Measurements from ENCODE around the gene PLA2G4B. TPM values are rescaled to one million over a fixed set of nuclear protein-coding genes. Genes with fewer than 3 reads are reported as not detected.

The PLA2G4B gene
- total and polyA plus RNA-seq, 10 of the 15 experiments (the other 5 are each of a cell fraction or from before 2014, with no cell fraction given) = 0.22 to 6.6 (median 2.9) TPM

GRCh38 chr15:41871175-41871905, 32.7 kb downstream of the PLA2G4B start:
- ChIA-PET CTCF (no interaction called here), RAD21 (ENCODE audit: unreplicated experiment) (no interaction called here), SMC1A (ENCODE audit: uncharacterized antibody, unreplicated experiment) (no interaction called here), POLR2A (no interaction called here)
- H3K9ac ChIP-seq (ENCODE audit: control insufficient read depth, insufficient read depth, low read length) = no peak overlapping the region
- H3K4me3 ChIP-seq = no peak overlapping the region
- no peak for FAIRE-seq
- ATAC-seq = no peak
- intact Hi-C loops (cut with micrococcal nuclease; ENCODE audit: unreplicated experiment) (no loop called here), in situ Hi-C loops (cut with MboI) (no loop called here)
- H4K20me1 ChIP-seq (ENCODE audit: control insufficient read depth, insufficient read depth) = no peaks in the 10 kb centered on the region
- no peak overlapping the region for H3K27ac ChIP-seq (ENCODE audit: control insufficient read depth, insufficient read depth)
- no TSS peak for BruUV-seq (replicated peaks)
- no peaks in the 10 kb centered on the region for H3K36me3 ChIP-seq (ENCODE audit: control insufficient read depth in 2 of 2, insufficient read depth in 2 of 2, low read length in 1 of 2)
- no peaks in the 10 kb centered on the region for H3K79me2 ChIP-seq (ENCODE audit: control insufficient read depth, insufficient read depth, low read length)
- no peaks in the 10 kb centered on the region; a peak in 2 of 4 replicates for H3K27me3 ChIP-seq (replicated peaks in 1 of 2; ENCODE audit: control insufficient read depth in 2 of 2, insufficient read depth in 2 of 2, low read length in 1 of 2)
- H2AFZ ChIP-seq (ENCODE audit: control insufficient read depth, low read depth, low read length) = no peak overlapping the region
- H3K4me2 ChIP-seq (ENCODE audit: control insufficient read depth, insufficient read depth) = no peak overlapping the region
- no peaks in the 10 kb centered on the region for H3K4me1 ChIP-seq (ENCODE audit: control insufficient read depth, insufficient read depth, low read length)
- 47% methylated on average over 19 of the region's 19 CpGs for WGBS (ENCODE audit: insufficient coverage, insufficient replicate concordance, low lambda C conversion rate, missing lambda C conversion rate)
- DNase-seq (ENCODE audit: low read depth, low spot score) = no peak
- TF ChIP-seq SP1 (IDR thresholded peaks at IDR 0.05; ENCODE audit: low read depth, low read length) (no peak), EP300 (IDR thresholded peaks at IDR 0.05; ENCODE audit: borderline replicate concordance in 1 of 2, control insufficient read depth in 1 of 2, low read depth in 2 of 2, low read length in 2 of 2) (no peak), GATAD2B (conservative IDR thresholded peaks at IDR 0.05; ENCODE audit: low read depth) (no peak)
- no peaks in the 10 kb centered on the region for H3K9me3 ChIP-seq (replicated peaks; ENCODE audit: control insufficient read depth, insufficient read depth, low read length)

- ChIA-PET RAD21 (ENCODE audit: unreplicated experiment) (no interaction called here), SMC1A (ENCODE audit: uncharacterized antibody, unreplicated experiment) (no interaction called here), CTCF (no interaction called here), POLR2A (no interaction called here)
- intact Hi-C loops (cut with micrococcal nuclease; ENCODE audit: unreplicated experiment) (no loop called here), in situ Hi-C loops (cut with MboI) (no loop called here)
- no peak for DNase-seq (ENCODE audit: low read depth, low spot score)
- BruUV-seq (replicated peaks) = no TSS peak
- Histone ChIP-seq H3K9me3 (replicated peaks; ENCODE audit: control insufficient read depth, insufficient read depth, low read length) (no peaks in the 10 kb centered on the region), H3K4me3 (no peak overlapping the region), H4K20me1 (ENCODE audit: control insufficient read depth, insufficient read depth) (no peaks in the 10 kb centered on the region), H3K36me3 (ENCODE audit: control insufficient read depth in 2 of 2, insufficient read depth in 2 of 2, low read length in 1 of 2) (no peaks in the 10 kb centered on the region), H3K4me1 (ENCODE audit: control insufficient read depth, insufficient read depth, low read length) (no peaks in the 10 kb centered on the region), H3K79me2 (ENCODE audit: control insufficient read depth, insufficient read depth, low read length) (no peaks in the 10 kb centered on the region), H3K4me2 (ENCODE audit: control insufficient read depth, insufficient read depth) (no peak overlapping the region), H3K27me3 (replicated peaks in 1 of 2; ENCODE audit: control insufficient read depth in 2 of 2, insufficient read depth in 2 of 2, low read length in 1 of 2) (no peaks in the 10 kb centered on the region; a peak in 2 of 4 replicates), H2AFZ (ENCODE audit: control insufficient read depth, low read depth, low read length) (no peak overlapping the region), H3K9ac (ENCODE audit: control insufficient read depth, insufficient read depth, low read length) (no peak overlapping the region), H3K27ac (ENCODE audit: control insufficient read depth, insufficient read depth) (no peak overlapping the region)
- 34% methylated on average over 9 of the region's 9 CpGs for WGBS (ENCODE audit: insufficient coverage, insufficient replicate concordance, low lambda C conversion rate, missing lambda C conversion rate)
- no peak for FAIRE-seq
- ATAC-seq = no peak
- TF ChIP-seq PAX8 (IDR thresholded peaks at IDR 0.05) (no peak), JUNB (IDR thresholded peaks at IDR 0.05) (no peak), MEF2B (IDR thresholded peaks at IDR 0.05; ENCODE audit: partially characterized antibody, poor library complexity, severe bottlenecking) (no peak), RAD51 (IDR thresholded peaks at IDR 0.05) (no peak), NFYA (IDR thresholded peaks at IDR 0.05; ENCODE audit: borderline replicate concordance, low read depth, low read length) (no peak), GATAD2B (conservative IDR thresholded peaks at IDR 0.05; ENCODE audit: low read depth) (no peak), PRDM15 (CRISPR knock-in tag; IDR thresholded peaks at IDR 0.05) (no peak), POLR2AphosphoS5 (IDR thresholded peaks at IDR 0.05; ENCODE audit: low read length) (no peak), ZZZ3 (IDR thresholded peaks at IDR 0.05; ENCODE audit: control insufficient read depth, insufficient read length, low read depth) (no peak), BRCA1 (IDR thresholded peaks at IDR 0.05; ENCODE audit: low read depth, low read length) (no peak), SUZ12 (IDR thresholded peaks at IDR 0.05; ENCODE audit: unreplicated experiment) (no peak)
These were observed 33.6 kb downstream of the PLA2G4B start for GRCh38 chr15:41872166-41872747.

Measured in GM12878 (cell line).